Measurements from ENCODE around the gene ZC3H12D.
"Not testable (repeated sequence)": the region's sequence is repeated elsewhere in the genome, so short reads cannot be mapped to it uniquely, and the experiment has no call there.

GRCh38 chr6:149496597-149496996 is 11.8 kb upstream of the ZC3H12D start:
- TF ChIP-seq CTCF (conservative IDR thresholded peaks at IDR 0.05); ZFX (IDR thresholded peaks at IDR 0.05): not testable (repeated sequence)

All from C4-2B (cell line).